Bronchial epithelial cell (primary cell): ENCODE data around the gene DEAF1. TPM values are rescaled to one million over a fixed set of nuclear protein-coding genes. Genes with fewer than 3 reads are reported as not detected.
"Not testable (repeated sequence)": the region's sequence is repeated elsewhere in the genome, so short reads cannot be mapped to it uniquely, and the experiment has no call there.

Experiments
- DNase-seq: peaks from one replicate; pipeline ENCODE4 v3.0.0-alpha.2; 2010; ENCODE audit warnings: low read depth
- FAIRE-seq: peaks from 2 replicates; lab custom pipeline; 2011; peaks lifted over from hg19 to GRCh38; lab: Jason Lieb, UNC
- H3K27me3 ChIP-seq: 2 replicates; pipeline ENCODE4 v1.5.1; 2011; ENCODE audit warnings: low read length; ENCODE audit not compliant: control insufficient read depth, insufficient read depth
- H3K36me3 ChIP-seq: 2 replicates; pipeline ENCODE4 v1.5.1; 2011; ENCODE audit warnings: low read length; ENCODE audit not compliant: control insufficient read depth, insufficient read depth
- H3K4me3 ChIP-seq: 2 replicates; pipeline ENCODE4 v1.5.1; 2011; ENCODE audit warnings: mild to moderate bottlenecking, low read depth, low read length, control low read depth
- CTCF ChIP-seq: IDR thresholded peaks from 2 replicates; pipeline ENCODE4 v1.5.1; 2011; ENCODE audit warnings: mild to moderate bottlenecking, moderate library complexity, low read length, control low read depth, inconsistent platforms; ENCODE audit not compliant: insufficient read depth, severe bottlenecking
- total RNA-seq: library from RNA; depleted of rRNA; stranded (reverse); fragments of >200 nt; gene quantifications from 2 replicates; pipeline ENCODE4 v1.2.1, GENCODE V29; 2014

The DEAF1 gene
- total RNA-seq, 1 donor from 2014 or later = 23.4 TPM

- FAIRE-seq (no peak), DNase-seq (no peak)
- Histone ChIP-seq H3K27me3 (no peaks in the 10 kb centered on the region), H3K4me3 (no peak overlapping the region), H3K36me3 (peaks cover 16% of the 10 kb centered on the region)
- TF ChIP-seq CTCF = no peak
These were observed 35.4 kb downstream of the DEAF1 start for GRCh38 chr11:659532-660085.

GRCh38 chr11:657691-658126 lies 37.3 kb downstream of the DEAF1 start:
- TF ChIP-seq CTCF = no peak
- no peak overlapping the region for H3K4me3 ChIP-seq
- no peaks in the 10 kb centered on the region for H3K27me3 ChIP-seq
- FAIRE-seq (no peak), DNase-seq (no peak)
- peaks cover 20% of the 10 kb centered on the region for H3K36me3 ChIP-seq

GRCh38 chr11:656866-657265 lies 38.2 kb downstream of the DEAF1 start:
- FAIRE-seq = no peak
- peaks cover 16% of the 10 kb centered on the region for H3K36me3 ChIP-seq
- no peak for TF ChIP-seq CTCF
- DNase-seq = no peak
- no peak overlapping the region for H3K4me3 ChIP-seq
- H3K27me3 ChIP-seq = no peaks in the 10 kb centered on the region

GRCh38 chr11:656426-656825 lies 38.6 kb downstream of the DEAF1 start:
- FAIRE-seq = no peak

GRCh38 chr11:655036-655726 lies 39.8 kb downstream of the DEAF1 start:
- Histone ChIP-seq H3K4me3 (no peak overlapping the region), H3K27me3 (no peaks in the 10 kb centered on the region), H3K36me3 (peaks cover 9% of the 10 kb centered on the region)
- no peak for TF ChIP-seq CTCF
- no peak for FAIRE-seq
- DNase-seq = peak; percentile 46

More at GRCh38 chr11:656426-656825, 38.6 kb downstream of the DEAF1 start:
- no peak for DNase-seq
- Histone ChIP-seq H3K36me3 (peaks cover 14% of the 10 kb centered on the region), H3K27me3 (no peaks in the 10 kb centered on the region), H3K4me3 (no peak overlapping the region)
- no peak for TF ChIP-seq CTCF

GRCh38 chr11:654444-654843 lies 40.6 kb downstream of the DEAF1 start:
- not testable (repeated sequence) for H3K36me3 ChIP-seq, DNase-seq

More at GRCh38 chr11:654444-654843, 40.6 kb downstream of the DEAF1 start:
- FAIRE-seq, H3K4me3 ChIP-seq, H3K27me3 ChIP-seq: not testable (repeated sequence)
